Activated B cell treated with CpG ODN at 0.5 μM for 24 hours (primary cell): ENCODE results near the gene ADAD2. TPM values are rescaled to one million over a fixed set of nuclear protein-coding genes. Genes with fewer than 3 reads are reported as not detected.

Experiments used
- ATAC-seq: fragments of 200-7000 bp; cut with Tn5 transposase; one replicate; pipeline ENCODE4 v1.10.0; 2021; ENCODE audit warnings: low read depth, mild to moderate bottlenecking, moderate library complexity
- CTCF ChIA-PET: fragments of 350-600 bp; sonication (Branson Sonifier 250); formaldehyde crosslinking; loops from one replicate; lab custom pipeline; 2021; ENCODE audit warnings: antibody characterized with exemption; lab: Charles Lee
- POLR2A ChIA-PET: fragments of 350-600 bp; sonication (Branson Sonifier 250); formaldehyde crosslinking; loops from one replicate; lab custom pipeline; 2021; ENCODE audit warnings: antibody characterized with exemption; lab: Charles Lee
- DNase-seq: peaks from one replicate; pipeline ENCODE4 v3.0.0; 2022
- H3K27ac Mint-ChIP-seq: one replicate; pipeline ENCODE4 v1.8.0; 2020; ENCODE audit warnings: mixed read lengths
- H3K27me3 Mint-ChIP-seq: one replicate; pipeline ENCODE4 v1.8.0; 2021; ENCODE audit warnings: mixed read lengths
- H3K36me3 Mint-ChIP-seq: one replicate; pipeline ENCODE4 v1.8.0; 2021; ENCODE audit warnings: low read depth, mixed read lengths
- H3K4me1 Mint-ChIP-seq: one replicate; pipeline ENCODE4 v1.8.0; 2021; ENCODE audit warnings: mixed read lengths
- H3K4me3 Mint-ChIP-seq: one replicate; pipeline ENCODE4 v1.8.0; 2020; ENCODE audit warnings: mild to moderate bottlenecking, mixed read lengths
- H3K9me3 Mint-ChIP-seq: one replicate; pipeline ENCODE4 v1.8.0; 2020; ENCODE audit warnings: mixed read lengths
- CTCF ChIP-seq: fragments of 200-600 bp; IDR thresholded peaks from one replicate; pipeline ENCODE4 v1.8.0; 2022; ENCODE audit warnings: antibody characterized with exemption, mild to moderate bottlenecking
- intact Hi-C: fragments of 100-400 bp; cut with micrococcal nuclease; formaldehyde crosslinking; loops from one replicate; pipeline ENCODE4 v1.15.1; 2024
- total RNA-seq: library from RNA; stranded (reverse); gene quantifications from 2 replicates; pipeline ENCODE4 v1.2.3, GENCODE V29; 2022

The ADAD2 gene
- total RNA-seq, 1 donor from 2014 or later = not detected

- no peaks in the 10 kb centered on the region for H3K36me3 Mint-ChIP-seq
- TF ChIP-seq CTCF = no peak
- DNase-seq (no peak), ATAC-seq (no peak)
- no peaks in the 10 kb centered on the region for H3K4me1 Mint-ChIP-seq
- H3K27me3 Mint-ChIP-seq = peaks cover 31% of the 10 kb centered on the region
- CTCF ChIA-PET = no interaction called here
- intact Hi-C loops = no loop called here
- no peak overlapping the region for H3K4me3 Mint-ChIP-seq
- H3K9me3 Mint-ChIP-seq = peaks cover 4% of the 10 kb centered on the region
- H3K27ac Mint-ChIP-seq = no peak overlapping the region
- POLR2A ChIA-PET = interaction anchor here (0.5 kb wide), 1 partner anchor 213 kb away, joined by 3 read pairs; no protein-coding TSS in a partner anchor
Measured at GRCh38 chr16:84242839-84243238, 51.9 kb downstream of the ADAD2 start.

- no peaks in the 10 kb centered on the region for H3K36me3 Mint-ChIP-seq
- CTCF ChIA-PET = no interaction called here
- DNase-seq = no peak
- intact Hi-C loops = no loop called here
- H3K27me3 Mint-ChIP-seq = peaks cover 29% of the 10 kb centered on the region
- no peak overlapping the region for H3K4me3 Mint-ChIP-seq
- H3K9me3 Mint-ChIP-seq = peaks cover 4% of the 10 kb centered on the region
- POLR2A ChIA-PET = no interaction called here
- no peak for ATAC-seq
- no peaks in the 10 kb centered on the region for H3K4me1 Mint-ChIP-seq
- H3K27ac Mint-ChIP-seq = no peak overlapping the region
- no peak for TF ChIP-seq CTCF
Measured at GRCh38 chr16:84243732-84244131, 52.8 kb downstream of the ADAD2 start.

- no peak for ATAC-seq
- no peak for TF ChIP-seq CTCF
- no peak for DNase-seq
- POLR2A ChIA-PET = no interaction called here
- H3K36me3 Mint-ChIP-seq = no peaks in the 10 kb centered on the region
- no peak overlapping the region for H3K27ac Mint-ChIP-seq
- peaks cover 4% of the 10 kb centered on the region for H3K9me3 Mint-ChIP-seq
- peaks cover 24% of the 10 kb centered on the region for H3K27me3 Mint-ChIP-seq
- H3K4me1 Mint-ChIP-seq = no peaks in the 10 kb centered on the region
- intact Hi-C loops = no loop called here
- no peak overlapping the region for H3K4me3 Mint-ChIP-seq
- CTCF ChIA-PET = no interaction called here
Measured at GRCh38 chr16:84244728-84245127, 53.8 kb downstream of the ADAD2 start.

- no peak overlapping the region for H3K4me3 Mint-ChIP-seq
Measured at GRCh38 chr16:84245956-84246678, 55.2 kb downstream of the ADAD2 start.

GRCh38 chr16:84246679-84247077 is 55.7 kb downstream of the ADAD2 start:
- no peak overlapping the region for H3K27ac Mint-ChIP-seq

More at GRCh38 chr16:84245956-84246678, 55.2 kb downstream of the ADAD2 start:
- TF ChIP-seq CTCF = no peak
- DNase-seq (no peak), ATAC-seq (no peak)
- intact Hi-C loops = no loop called here
- CTCF ChIA-PET = no interaction called here
- H3K9me3 Mint-ChIP-seq = peaks cover 4% of the 10 kb centered on the region
- H3K27ac Mint-ChIP-seq = no peak overlapping the region
- POLR2A ChIA-PET = no interaction called here
- no peaks in the 10 kb centered on the region for H3K36me3 Mint-ChIP-seq
- peaks cover 21% of the 10 kb centered on the region for H3K27me3 Mint-ChIP-seq
- H3K4me1 Mint-ChIP-seq = no peaks in the 10 kb centered on the region

More at GRCh38 chr16:84246679-84247077, 55.7 kb downstream of the ADAD2 start:
- peaks cover 19% of the 10 kb centered on the region for H3K27me3 Mint-ChIP-seq
- no peak overlapping the region for H3K4me3 Mint-ChIP-seq
- ChIA-PET CTCF (no interaction called here), POLR2A (no interaction called here)
- TF ChIP-seq CTCF = no peak
- intact Hi-C loops = no loop called here
- peaks cover 4% of the 10 kb centered on the region for H3K9me3 Mint-ChIP-seq
- DNase-seq = no peak
- no peaks in the 10 kb centered on the region for H3K36me3 Mint-ChIP-seq
- ATAC-seq = no peak
- H3K4me1 Mint-ChIP-seq = no peaks in the 10 kb centered on the region

Other genes with a start within 250 kb of the ADAD2 start
- 1.6 TPM in 2 replicates for gene OSGIN1, start 237.9 kb upstream of the ADAD2 start, total RNA-seq
- gene NECAB2, start 222.9 kb upstream of the ADAD2 start, total RNA-seq = not detected in 2 replicates
- gene SLC38A8, start 148.4 kb upstream of the ADAD2 start, total RNA-seq = not detected in 2 replicates
- gene MBTPS1, start 74.2 kb upstream of the ADAD2 start, total RNA-seq = 74.1 and 79.2 TPM in 2 replicates
- gene HSDL1, start 46.0 kb upstream of the ADAD2 start, total RNA-seq = 13.1 and 15.3 TPM in 2 replicates
- not detected in 2 replicates for gene DNAAF1, start 45.8 kb upstream of the ADAD2 start, total RNA-seq
- gene TAF1C, start 4.1 kb upstream of the ADAD2 start, total RNA-seq = 79.6 and 85.1 TPM in 2 replicates
- not detected in 2 replicates for gene KCNG4, start 48.9 kb downstream of the ADAD2 start, total RNA-seq
- gene WFDC1, start 103.7 kb downstream of the ADAD2 start, total RNA-seq = not detected in 2 replicates
- gene ATP2C2, start 177.4 kb downstream of the ADAD2 start, total RNA-seq = not detected in 2 replicates